Spleen (tissue), 7 donors: Measurements from ENCODE around the gene CCDC86.

Experiments used
- POLR2AphosphoS5 ChIP-seq, 3 donors: sonication (generic); formaldehyde crosslinking; IDR thresholded peaks; one replicate each; pipeline ENCODE4 v1.5.1; 2017; ENCODE audit warnings: antibody characterized with exemption in 3 of 3
- TF ChIP-seq, protein P1 (sequence below), 11 experiments: fragments of 200-600 bp in 7 of 11; fragments of 450-650 bp in 4 of 11; sonication (generic) in 4 of 11; IDR thresholded peaks in 8 of 11; conservative IDR thresholded peaks in 3 of 11; 1 replicate in 7 of 11; 2 replicates in 4 of 11; pipeline versions ENCODE4 v1.4.0 to v1.8.0; 2016 to 2021; ENCODE audit warnings: antibody characterized with exemption in 11 of 11, inconsistent platforms in 4 of 11, mild to moderate bottlenecking in 1 of 11
- donor health status: DM: no; HTN: no; CAD: no; lungs with moderate emphysema.
- donor health status: DM: no; HTN: no; CAD: no.
- donor health status: DM: no; HTN: no; CAD: no.

DNA sequence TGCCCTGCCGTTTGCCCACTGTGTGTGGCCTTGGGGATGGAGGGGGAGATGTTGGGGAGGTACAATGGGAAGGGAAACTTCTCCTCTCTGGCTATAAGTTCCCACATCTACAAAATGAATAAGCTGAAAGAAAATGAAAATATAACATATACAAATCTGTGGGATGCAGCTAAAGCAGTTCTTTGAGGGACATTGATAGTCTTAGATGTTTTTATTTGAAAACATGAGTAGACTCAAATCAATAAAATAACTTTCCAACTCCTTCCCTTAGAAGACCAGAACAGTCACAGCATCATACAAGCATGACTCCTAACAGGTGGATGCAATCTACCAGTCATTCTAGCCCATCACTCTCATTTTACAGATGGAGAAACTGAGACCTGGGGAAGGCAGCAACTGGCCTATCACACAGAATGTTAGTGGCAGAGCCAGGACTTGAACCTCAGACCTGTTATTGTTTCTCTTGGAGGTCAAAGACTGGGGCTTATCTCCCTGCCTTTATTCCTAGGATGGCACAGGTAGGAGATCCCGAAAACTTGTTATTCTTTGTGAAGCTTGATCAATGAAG is 25.2 kb upstream of the CCDC86 start:
- TF ChIP-seq, protein P1, sequence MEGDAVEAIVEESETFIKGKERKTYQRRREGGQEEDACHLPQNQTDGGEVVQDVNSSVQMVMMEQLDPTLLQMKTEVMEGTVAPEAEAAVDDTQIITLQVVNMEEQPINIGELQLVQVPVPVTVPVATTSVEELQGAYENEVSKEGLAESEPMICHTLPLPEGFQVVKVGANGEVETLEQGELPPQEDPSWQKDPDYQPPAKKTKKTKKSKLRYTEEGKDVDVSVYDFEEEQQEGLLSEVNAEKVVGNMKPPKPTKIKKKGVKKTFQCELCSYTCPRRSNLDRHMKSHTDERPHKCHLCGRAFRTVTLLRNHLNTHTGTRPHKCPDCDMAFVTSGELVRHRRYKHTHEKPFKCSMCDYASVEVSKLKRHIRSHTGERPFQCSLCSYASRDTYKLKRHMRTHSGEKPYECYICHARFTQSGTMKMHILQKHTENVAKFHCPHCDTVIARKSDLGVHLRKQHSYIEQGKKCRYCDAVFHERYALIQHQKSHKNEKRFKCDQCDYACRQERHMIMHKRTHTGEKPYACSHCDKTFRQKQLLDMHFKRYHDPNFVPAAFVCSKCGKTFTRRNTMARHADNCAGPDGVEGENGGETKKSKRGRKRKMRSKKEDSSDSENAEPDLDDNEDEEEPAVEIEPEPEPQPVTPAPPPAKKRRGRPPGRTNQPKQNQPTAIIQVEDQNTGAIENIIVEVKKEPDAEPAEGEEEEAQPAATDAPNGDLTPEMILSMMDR (IDR thresholded peaks at IDR 0.05 in 8 of 11, conservative IDR thresholded peaks at IDR 0.05 in 3 of 11): no peak
- TF ChIP-seq POLR2AphosphoS5 (IDR thresholded peaks at IDR 0.05): no peak
